SIG-M5 treated with dmso at 0.1 percent for 504 hours (cell line): ENCODE data around the gene ECT2L.

Experiments used
- DNase-seq: peaks from one replicate; lab custom pipeline; 2025; ENCODE audit not compliant: unreplicated experiment; lab: John Stamatoyannopoulos, UW

ECT2L gene

DNA sequence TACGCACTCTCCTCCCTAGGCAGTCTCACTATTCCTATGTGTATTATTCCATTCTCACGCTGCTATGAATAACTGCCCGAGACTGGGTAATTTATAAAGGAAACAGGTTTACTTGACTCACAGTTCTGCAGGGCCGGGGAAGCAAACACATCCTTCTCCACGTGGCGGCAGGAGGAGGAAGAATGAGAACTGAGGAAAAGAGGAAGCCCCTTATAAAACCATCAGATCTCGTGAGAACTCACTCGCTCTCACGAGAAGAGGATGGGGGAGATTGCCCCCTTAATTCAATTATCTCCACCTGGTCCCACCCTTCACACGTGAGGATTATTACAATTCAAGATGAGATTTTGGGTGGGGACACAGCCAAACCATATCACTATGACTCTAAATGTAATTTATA, 61.9 kb downstream of the ECT2L start:
- no peak for DNase-seq

DNA sequence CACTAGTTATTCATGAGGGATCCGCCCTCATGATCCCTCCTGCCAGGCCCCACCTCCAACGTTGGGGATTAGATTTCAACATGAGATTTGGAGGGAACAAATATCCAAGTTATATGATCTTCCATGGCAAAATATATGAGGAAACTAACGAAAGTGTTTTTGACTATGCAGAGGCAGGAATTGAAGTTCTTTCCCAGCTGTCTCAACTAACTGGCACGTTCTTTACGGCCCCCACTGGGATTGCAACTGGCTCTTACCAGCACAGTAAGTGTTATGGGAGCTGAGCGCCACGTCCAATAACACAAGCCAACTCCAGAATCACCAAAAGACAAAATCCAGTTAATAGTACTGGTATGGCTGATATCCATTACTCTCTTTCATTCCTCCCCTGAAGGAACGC, 66.6 kb downstream of the ECT2L start:
- DNase-seq = no peak

DNA sequence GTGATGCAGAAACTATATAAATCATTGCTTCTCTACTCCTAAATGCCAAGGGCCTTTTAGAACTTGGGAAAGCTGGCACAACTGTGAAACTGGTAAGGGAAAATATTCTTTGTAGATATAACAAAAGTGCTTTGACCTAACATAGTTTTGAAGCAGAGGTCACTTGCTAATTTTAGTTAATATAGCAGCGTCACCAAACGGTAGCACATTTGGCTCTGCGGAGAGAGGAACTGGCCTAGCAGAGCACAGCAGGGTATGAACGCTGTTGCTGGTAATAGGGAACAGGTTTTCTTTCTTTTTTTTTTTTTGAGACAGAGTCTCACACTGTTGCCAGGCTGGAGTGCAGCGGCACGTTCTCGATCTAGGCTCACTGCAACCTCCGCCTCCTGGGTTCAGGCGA, 67.4 kb downstream of the ECT2L start:
- no peak for DNase-seq

DNA sequence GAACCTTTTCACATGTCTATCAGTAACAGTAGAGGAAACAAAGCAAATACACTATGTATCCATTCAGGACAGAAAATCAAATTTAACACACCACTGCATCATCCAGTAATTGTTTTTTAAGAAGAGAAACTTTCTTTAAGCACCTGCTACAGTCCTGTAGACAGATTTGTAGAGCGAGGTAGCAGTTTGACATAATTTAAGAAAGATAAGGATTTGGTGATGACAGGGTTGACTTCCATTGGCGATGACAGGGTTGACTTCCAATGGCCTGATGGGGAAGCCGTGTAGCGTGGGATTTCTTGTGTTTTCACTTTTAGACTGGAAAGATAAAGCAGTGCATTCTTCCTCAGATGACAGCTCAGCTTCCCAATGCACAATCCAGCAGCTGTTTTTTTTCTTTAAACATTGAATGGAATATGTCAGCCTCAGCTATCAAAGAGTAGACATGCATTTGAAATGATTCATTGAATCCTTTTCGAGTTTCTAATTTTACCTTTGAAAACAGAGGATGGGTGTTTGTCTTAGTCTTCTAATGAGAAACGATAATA, 68.5 kb downstream of the ECT2L start:
- no peak for DNase-seq

DNA sequence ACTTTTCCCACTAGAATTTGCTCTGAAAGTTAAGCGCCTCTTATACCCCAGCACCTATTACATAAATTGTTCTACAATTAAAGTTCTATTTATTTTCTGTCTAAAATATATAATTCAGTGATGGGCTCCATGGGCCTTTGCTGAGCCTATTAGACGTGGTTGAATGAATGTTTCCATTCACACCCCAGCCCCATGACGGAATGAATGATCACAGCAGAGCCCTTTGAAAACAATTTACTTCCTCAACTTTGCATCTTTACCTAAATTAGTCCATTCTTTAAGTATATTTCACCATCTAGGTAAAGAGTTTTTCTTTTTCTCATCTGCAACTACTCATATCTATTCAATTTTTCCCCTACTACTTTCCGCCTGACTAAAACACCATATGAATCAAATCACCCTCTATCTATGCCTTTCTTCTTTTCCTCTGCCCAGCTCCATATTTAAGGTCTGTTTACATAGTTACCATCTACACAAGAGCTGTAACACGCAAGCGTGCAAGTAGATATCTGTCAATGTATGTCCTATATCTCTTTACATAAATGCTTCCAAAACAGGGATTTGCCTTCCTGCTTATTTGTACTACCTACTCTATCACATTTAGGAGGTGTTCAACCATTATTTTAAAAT, 69.7 kb downstream of the ECT2L start:
- no peak for DNase-seq

DNA sequence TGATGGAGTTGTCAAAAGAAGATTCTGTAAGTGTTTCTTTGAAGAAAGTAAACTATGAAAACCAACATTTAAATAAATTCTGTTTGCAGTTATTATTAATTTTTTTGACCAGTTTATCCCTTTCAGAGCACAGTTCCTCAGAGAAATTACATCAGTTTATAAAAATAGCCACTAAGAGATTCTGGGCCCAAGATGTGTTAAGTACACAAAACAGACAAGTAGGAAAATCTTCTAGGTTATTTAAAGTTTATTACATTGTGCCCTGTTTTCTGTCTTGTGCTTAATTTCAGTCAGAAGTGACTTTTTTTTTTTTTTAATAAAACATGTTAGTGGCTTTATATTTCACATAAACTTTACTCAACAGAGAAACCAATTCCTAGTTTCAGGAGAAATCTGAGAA, 72.3 kb downstream of the ECT2L start:
- no peak for DNase-seq

DNA sequence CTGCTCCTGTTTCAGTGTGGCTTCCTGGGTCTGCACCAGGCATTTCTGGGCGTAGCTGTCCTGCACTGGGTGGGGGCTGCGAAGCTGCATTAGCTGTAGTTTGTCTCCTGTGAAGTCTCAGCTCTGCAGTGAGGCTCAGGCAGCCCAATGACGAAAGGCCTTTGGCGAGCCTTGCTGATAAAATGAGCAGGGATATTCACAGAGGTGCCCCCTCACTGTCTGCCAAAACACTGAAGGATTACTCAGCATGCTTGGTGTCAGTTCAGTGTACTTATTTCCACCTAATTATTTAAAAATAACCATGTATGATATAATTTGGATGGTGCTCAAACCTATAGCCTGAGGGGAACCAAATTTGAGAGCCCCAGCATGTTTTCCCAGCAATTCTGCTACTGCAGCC, 73.5 kb downstream of the ECT2L start:
- DNase-seq = no peak

DNA sequence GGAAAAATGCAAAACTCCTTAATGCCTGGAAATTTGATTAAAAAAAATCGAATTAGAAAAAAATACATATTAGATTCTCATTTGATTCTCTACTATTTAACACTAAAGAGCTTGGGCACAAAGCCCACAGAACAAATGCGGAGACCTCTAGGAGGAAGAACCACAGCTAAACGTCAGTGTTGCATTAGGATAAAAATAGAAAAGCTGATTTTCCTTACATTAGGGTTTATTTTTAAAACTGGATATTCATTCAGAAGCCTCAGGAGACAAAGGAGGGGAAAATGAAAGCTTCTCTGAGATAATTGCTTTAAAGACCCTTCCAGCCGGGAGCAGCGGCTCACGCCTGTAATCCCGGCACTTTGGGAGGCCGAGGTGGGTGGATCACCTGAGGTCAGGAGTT, 77.3 kb downstream of the ECT2L start:
- no peak for DNase-seq

DNA sequence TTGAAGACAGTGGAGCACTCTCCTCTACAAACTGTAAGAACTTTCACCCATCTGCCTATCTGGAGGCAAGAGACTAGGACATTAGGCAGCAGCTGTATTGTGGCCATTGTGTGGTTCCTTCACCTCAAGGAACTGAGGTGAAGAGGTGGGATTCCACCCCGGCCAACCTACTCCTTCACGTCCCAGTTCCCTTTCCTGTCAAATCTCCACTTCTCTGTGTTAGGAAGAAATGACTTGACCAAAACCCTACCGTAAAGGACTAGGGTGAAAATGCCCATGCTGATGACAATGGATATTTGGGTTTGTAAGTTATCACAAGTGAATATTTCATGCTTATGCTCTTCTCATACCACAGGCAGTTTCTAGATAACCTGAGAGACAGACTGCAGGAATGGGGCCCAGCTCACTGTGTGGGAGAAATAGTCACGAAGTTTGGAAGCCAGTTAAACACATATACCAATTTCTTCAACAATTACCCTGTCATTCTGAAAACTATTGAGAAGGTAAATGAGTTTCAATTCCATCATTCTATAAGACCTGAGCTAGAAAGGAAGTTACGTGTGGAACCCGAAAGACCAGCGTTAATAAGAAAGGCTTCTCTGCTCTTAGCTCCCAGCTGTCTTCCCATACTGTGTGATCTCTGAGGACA, 86.6 kb downstream of the ECT2L start:
- DNase-seq = no peak

DNA sequence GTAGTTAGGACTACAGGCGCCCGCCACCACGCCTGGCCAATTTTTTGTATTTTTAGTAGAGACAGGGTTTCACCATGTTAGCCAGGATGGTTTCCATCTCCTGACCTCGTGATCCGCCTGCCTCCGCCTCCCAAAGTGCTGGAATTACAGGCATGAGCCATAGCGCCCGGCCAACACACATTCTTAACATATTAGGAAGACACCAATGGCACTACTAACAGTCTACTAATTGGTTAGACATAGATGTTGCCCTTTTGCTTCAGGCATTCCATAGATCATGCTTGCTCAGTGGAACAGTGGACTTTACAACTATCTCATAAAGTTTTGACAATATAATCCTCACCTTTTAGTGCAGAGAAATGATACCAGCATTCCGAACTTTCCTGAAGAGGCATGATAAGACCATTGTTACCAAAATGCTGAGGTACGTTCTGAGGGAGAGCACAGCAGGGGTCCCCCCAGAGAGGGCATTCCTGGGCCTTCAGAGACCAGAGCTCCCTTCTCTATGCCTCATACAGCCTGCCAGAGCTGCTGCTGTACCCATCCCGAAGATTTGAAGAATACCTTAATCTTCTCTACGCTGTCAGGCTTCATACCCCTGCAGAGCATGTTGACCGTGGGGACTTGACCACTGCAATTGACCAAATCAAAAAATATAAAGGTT, 89.4 kb downstream of the ECT2L start:
- no peak for DNase-seq

DNA sequence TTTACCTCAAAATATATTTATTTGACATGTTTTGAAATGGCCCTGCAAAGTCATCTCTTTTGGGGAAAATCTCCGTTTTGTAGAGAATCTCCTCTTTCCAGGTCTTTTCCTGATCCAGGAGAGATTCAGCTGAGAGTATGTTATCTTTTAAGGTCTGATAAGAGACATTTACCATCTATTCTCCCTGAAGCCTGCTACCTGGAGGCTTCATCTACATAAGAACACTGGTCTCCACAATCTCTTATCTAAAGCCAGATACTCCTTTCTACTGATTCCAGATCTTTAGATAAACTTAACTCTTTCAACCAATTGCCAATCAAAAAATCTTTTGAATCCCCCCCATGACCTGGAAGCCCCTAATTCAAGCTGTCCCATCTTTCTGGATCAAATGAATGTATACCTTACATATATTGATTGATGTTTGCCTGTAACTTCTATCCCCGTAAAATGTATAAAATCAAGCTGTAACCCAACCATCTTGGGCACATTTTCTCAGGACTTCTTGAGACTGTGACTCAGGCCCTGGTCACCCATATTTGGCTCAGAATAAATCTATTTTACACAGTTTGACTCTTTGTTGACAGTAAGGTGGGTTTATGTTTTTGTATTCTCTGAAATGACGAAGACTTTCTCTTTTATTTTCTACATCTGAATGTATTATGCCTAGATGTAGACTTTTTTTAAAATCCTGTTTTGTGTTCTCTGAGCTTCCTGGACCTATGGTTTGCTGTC, 95.5 kb downstream of the ECT2L start:
- no peak for DNase-seq

DNA sequence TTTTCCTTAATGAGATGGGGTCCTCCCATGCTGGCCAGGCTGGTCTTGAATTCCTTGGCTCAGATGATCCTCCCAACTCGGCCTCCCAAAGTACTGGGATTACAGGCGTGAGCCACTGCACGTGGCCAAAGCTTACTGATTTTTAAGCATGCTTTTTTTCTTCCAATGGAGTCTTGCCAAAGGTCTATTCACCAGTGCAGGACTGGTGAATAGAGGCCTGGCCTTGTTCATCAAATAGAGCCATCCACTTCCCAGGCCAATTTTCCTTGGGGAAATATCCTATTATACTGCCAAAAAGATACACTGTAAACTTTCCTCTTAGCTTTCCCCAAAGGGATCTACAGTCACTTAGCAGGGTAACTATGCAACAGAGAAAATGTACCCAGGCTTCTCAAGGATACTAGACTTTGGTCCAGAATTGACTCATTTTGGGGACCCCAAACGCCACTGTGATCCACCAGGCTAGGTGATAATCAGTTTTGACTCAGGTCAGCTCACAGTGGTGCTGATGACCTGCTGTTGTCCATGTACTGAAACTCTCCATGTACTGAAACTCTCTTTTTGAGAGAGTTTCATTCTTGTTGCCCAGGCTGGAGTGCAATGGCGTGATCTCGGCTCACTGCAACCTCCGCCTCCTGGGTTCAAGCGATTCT, 100.3 kb downstream of the ECT2L start:
- DNase-seq = no peak

DNA sequence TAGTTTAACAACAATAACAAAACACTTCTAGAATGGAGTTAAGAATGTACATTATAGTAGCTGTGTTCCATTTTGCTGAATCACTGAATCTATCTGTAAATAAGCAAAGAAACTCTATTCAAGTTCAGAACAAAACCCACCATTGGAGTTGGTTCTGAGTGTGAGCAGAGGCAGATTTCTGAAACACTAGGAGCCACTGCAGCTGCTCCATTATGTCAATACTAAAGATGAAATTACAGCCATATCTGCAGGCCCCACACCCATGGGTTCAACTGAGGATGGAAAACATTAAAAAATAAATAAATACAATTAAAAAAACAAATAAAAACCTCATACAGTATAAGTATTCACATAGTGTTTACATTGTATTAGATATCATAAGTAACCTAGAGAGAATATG, 101.1 kb downstream of the ECT2L start:
- no peak for DNase-seq

DNA sequence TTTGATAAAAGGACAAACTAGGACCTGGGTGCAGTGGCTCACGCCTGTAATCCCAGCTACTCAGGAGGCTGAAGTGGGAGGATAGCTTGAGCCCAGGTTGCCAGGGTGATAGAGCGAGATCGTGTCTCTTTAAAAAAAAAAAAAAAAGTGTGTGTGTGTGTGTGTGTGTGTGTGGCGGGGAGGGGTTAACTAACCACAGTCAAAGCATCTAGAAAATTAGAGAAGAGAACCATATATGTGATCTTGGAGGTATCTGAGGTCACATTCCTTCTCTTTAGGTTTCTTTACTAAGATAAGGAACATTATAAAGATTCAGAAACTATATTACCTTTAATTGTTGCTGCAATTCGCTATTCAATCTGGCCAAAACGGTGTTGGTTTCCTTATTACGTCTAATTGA, 111.3 kb downstream of the ECT2L start:
- DNase-seq = no peak

DNA sequence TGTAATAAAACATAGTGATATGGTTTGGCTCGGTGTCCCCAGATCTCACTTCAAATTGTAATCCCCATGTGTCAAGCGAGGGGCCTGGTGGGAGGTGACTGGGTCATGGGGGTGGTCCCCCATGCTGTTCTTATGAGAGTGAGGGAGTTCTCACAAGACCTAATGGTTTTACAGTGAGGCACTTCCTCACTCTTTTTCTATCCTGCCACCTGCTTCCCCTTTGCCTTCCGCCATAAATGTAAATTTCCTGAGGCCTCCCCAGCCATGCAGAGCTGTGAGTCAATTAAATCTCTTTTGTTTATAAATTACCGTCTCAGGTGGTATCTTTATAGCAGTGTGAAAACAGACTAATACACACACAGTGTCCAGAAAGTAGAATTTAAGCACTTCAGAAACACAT, 113.6 kb downstream of the ECT2L start:
- DNase-seq = no peak

DNA sequence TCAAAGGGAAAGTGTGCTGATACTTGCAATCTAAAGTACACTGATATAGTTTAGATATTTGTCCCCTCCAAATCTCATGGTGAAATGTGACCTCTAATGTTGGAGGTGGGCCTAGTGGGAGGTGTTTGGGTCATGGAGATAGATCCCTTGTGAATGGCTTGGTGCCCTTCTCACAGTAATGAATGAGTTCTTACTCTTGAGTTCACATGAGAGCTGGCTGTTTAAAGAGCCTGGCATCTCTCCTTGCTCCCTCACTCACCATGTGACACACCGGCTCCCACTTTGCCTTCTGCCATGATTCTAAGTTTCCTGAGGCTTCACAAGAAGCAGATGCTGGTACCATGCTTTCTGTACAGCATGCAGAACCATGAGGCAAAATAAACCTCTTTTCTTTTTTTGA, 114.1 kb downstream of the ECT2L start:
- DNase-seq = no peak

DNA sequence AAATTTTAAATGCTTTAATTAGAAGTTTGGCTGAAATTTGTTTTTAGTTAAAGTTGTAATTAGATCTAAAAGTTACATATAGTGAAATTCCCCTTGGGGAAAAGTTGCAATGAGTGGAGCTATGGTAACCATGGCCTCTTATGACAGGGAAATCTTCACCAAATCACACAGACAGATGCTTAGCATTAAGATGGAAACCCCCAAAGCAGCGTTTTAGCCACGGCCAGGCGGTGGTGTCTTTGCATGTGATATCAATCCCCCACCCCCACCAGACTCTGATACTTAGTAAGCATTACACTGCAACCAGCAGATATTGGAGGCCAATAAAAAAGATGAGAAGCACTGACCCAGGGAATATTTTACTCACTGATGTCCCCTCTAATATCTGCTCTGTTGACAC, 116.4 kb downstream of the ECT2L start:
- no peak for DNase-seq

DNA sequence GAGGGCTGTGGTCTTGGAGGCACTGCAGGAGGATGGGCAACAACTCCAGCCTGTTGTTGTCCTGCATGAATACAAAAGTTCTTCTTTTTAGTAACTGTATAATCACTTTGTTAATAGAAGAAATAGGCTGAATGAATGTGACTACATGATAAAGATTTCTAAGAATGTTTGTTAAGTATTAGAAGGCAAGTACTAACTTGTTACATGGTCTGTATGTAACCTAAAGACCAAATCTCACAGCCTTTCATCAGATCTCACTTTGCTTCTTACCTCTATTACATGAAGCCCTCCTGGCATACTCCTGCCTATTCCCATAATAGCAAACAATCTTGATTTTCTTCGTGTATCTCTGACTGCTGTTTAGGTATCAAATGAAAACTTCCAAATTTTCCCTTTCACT, 118.8 kb downstream of the ECT2L start:
- DNase-seq = no peak

DNA sequence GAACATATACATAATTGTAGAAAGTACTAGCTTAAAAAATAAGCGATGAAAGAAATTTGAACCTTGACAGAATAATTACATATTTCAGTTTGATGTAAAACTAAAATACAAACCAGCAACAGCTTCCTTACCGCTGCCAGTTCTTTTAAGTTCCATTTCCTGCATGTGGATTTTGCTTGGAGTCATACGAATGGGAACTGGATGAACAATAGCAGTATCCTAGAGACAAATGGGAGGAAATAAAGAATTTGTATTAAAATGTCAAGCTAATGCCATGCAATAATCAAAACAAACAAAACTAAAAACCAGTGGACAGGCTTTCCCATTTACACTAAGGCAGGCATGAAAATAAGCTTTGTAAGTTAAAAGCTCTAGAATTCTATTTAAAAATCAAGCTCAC, 125.0 kb downstream of the ECT2L start:
- DNase-seq = no peak

DNA sequence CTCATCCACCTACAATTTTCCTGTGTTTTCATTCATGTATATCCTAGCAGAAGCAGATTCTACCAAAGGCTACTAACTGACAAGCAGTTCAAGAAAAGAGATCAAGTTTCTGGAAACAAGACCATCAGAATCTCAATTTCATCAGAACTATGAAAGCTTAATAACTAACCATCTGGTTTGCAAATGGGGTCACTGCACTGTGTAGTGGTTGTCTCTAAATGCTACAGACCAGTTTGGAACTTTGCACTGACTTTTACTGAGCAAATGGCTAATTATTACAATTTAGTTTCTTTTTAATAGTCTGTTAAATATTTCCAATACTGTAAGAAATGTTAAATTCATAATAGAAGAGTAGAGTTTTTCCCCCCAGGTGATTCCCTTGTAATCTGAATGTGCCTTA, 127.7 kb downstream of the ECT2L start:
- no peak for DNase-seq

DNA sequence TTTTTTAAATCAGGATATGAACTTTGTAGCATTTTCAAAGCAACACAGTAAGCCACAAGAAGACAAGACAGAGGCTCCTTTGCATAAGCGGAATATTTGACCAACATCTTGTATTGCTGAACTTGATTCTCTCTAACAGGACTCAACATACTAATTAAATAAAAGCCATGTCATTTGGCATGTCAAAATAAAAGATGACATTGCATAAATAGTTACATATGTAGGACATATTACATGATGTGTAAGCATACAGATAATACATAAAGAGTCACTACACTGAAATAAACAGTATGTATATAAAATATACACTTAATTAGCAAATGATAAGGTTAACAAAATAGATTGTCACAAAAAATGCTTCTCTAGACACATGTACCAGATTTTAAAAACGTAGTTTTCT, 129.9 kb downstream of the ECT2L start:
- DNase-seq = no peak
